HUES64 (cell line): ENCODE results near the gene AOC2.
"Not testable (repeated sequence)": the region's sequence is repeated elsewhere in the genome, so short reads cannot be mapped to it uniquely, and the experiment has no call there.

Experiments used
- H3K27ac ChIP-seq: 2 replicates; pipeline ENCODE4 v1.7.0; 2013; ENCODE audit warnings: low read depth, low read length, inconsistent platforms
- H3K27me3 ChIP-seq: 2 replicates; pipeline ENCODE4 v1.6.1; 2013; ENCODE audit warnings: mild to moderate bottlenecking, low read length; ENCODE audit not compliant: insufficient read depth
- H3K36me3 ChIP-seq: 2 replicates; pipeline ENCODE4 v1.6.1; 2013; ENCODE audit warnings: mild to moderate bottlenecking, low read length; ENCODE audit not compliant: insufficient read depth
- H3K4me1 ChIP-seq: 2 replicates; pipeline ENCODE4 v1.6.1; 2013; ENCODE audit warnings: mild to moderate bottlenecking, low read length, moderate library complexity; ENCODE audit not compliant: insufficient read depth
- H3K4me3 ChIP-seq: 2 replicates; pipeline ENCODE4 v1.5.1; 2013; ENCODE audit warnings: mild to moderate bottlenecking, low read length, moderate library complexity
- H3K9ac ChIP-seq: 2 replicates; pipeline ENCODE4 v1.6.1; 2013; ENCODE audit warnings: mild to moderate bottlenecking, low read depth, low read length
- H3K9me3 ChIP-seq: 2 replicates; pipeline ENCODE4 v1.6.1; 2013; ENCODE audit warnings: low read depth, low read length; ENCODE audit not compliant: insufficient read depth
- WGBS: fragments of 150-250, 120-280 bp; methylation state at CpG from one replicate; pipeline ENCODE4 v1.1.7; 2013; ENCODE audit warnings: missing lambda C conversion rate; 5-methylcytosine and 5-hydroxymethylcytosine counted together

Gene AOC2

GRCh38 chr17:42856516-42856915, 12.1 kb downstream of the AOC2 start:
- not testable (repeated sequence) for H3K4me3 ChIP-seq, H3K4me1 ChIP-seq, H3K27me3 ChIP-seq, H3K27ac ChIP-seq, H3K9ac ChIP-seq, H3K9me3 ChIP-seq, H3K36me3 ChIP-seq
- 92% methylated on average over 6 of the region's 8 CpGs for WGBS

DNA sequence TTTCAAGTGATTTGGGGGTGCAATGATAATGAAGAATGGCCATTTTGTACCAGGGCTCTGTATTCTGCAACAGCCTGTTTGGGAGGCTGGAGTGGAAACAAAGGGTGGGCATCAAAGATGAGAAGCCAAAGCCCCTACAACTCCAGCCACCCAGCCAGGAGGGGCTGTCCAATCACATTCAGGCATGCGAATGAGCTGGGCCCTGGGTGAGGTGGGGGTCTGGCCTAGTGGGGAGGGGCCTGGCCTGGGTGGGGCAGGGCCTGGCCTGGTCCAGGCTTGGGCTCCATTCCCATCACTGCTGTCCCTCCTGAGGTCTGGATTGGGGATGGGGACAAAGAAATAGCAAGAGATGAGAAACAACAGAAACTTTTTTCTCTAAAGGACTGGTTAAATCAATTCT, 13.0 kb downstream of the AOC2 start:
- H3K36me3 ChIP-seq, result no peaks in the 10 kb centered on the region
- WGBS, result 100% methylated on average over 1 of the region's 1 CpG
- no peak overlapping the region for H3K27ac ChIP-seq
- H3K9me3 ChIP-seq, result no peaks in the 10 kb centered on the region
- H3K4me1 ChIP-seq, result no peaks in the 10 kb centered on the region
- H3K4me3 ChIP-seq, result no peak overlapping the region
- no peaks in the 10 kb centered on the region for H3K27me3 ChIP-seq
- no peak overlapping the region for H3K9ac ChIP-seq

- Histone ChIP-seq H3K4me3 (no peak overlapping the region), H3K36me3 (no peaks in the 10 kb centered on the region), H3K27ac (no peak overlapping the region), H3K9ac (no peak overlapping the region), H3K9me3 (peaks cover 5% of the 10 kb centered on the region; the same call in 1 of the 2 replicates), H3K4me1 (no peaks in the 10 kb centered on the region), H3K27me3 (no peaks in the 10 kb centered on the region)
- 78% methylated on average over 7 of the region's 7 CpGs for WGBS
Measured at GRCh38 chr17:42865638-42866094, 21.3 kb downstream of the AOC2 start.

- H3K9ac ChIP-seq, result no peak overlapping the region
- WGBS, result 91% methylated on average over 4 of the region's 4 CpGs
Measured at GRCh38 chr17:42866216-42866615, 21.8 kb downstream of the AOC2 start.

GRCh38 chr17:42866631-42867575, 22.5 kb downstream of the AOC2 start:
- Histone ChIP-seq H3K4me1 (no peaks in the 10 kb centered on the region), H3K27ac (no peak overlapping the region), H3K4me3 (no peak overlapping the region), H3K9ac (no peak overlapping the region), H3K36me3 (no peaks in the 10 kb centered on the region), H3K9me3 (peaks cover 9% of the 10 kb centered on the region; the same call in 1 of the 2 replicates), H3K27me3 (no peaks in the 10 kb centered on the region)
- 90% methylated on average over 8 of the region's 12 CpGs for whole genome bisulfite sequencing

More at GRCh38 chr17:42866216-42866615, 21.8 kb downstream of the AOC2 start:
- Histone ChIP-seq H3K4me3 (no peak overlapping the region), H3K4me1 (no peaks in the 10 kb centered on the region), H3K36me3 (no peaks in the 10 kb centered on the region), H3K27ac (no peak overlapping the region), H3K27me3 (no peaks in the 10 kb centered on the region), H3K9me3 (peaks cover 7% of the 10 kb centered on the region; the same call in 1 of the 2 replicates)

DNA sequence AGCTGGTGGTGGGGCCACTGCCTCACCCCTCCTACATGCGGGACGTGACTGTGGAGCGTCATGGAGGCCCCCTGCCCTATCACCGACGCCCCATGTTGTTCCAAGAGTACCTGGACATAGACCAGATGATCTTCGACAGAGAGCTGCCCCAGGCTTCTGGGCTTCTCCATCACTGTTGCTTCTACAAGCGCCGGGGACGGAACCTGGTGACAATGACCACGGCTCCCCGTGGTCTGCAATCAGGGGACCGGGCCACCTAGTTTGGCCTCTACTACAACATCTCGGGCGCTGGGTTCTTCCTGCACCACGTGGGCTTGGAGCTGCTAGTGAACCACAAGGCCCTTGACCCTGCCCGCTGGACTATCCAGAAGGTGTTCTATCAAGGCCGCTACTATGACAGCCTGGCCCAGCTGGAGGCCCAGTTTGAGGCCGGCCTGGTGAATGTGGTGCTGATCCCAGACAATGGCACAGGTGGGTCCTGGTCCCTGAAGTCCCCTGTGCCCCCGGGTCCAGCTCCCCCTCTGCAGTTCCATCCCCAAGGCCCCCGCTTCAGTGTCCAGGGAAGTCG, 23.4 kb downstream of the AOC2 start:
- not testable (repeated sequence) for H3K9ac ChIP-seq, H3K36me3 ChIP-seq, H3K9me3 ChIP-seq, H3K27me3 ChIP-seq, H3K27ac ChIP-seq, H3K4me3 ChIP-seq, H3K4me1 ChIP-seq
- 97% methylated on average over 21 of the region's 21 CpGs for WGBS

DNA sequence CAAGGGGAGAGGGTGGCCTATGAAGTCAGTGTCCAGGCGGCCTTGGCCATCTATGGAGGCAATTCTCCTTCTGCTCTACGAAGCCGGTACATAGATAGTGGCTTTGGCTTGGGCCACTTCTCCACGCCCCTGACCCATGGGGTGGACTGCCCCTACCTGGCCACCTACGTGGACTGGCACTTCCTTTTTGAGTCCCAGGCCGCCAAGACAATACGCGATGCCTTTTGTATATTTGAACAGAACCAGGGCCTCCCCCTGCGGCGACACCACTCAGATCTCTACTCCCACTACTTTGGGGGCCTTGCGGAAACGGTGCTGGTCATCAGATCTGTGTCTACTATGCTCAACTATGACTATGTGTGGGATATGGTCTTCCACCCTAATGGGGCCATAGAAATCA, 24.0 kb downstream of the AOC2 start:
- no peaks in the 10 kb centered on the region for H3K4me1 ChIP-seq

GRCh38 chr17:42871647-42872046, 27.3 kb downstream of the AOC2 start:
- Histone ChIP-seq H3K4me3 (no peak overlapping the region), H3K36me3 (no peaks in the 10 kb centered on the region), H3K27me3 (no peaks in the 10 kb centered on the region), H3K9ac (no peak overlapping the region), H3K9me3 (peaks cover 9% of the 10 kb centered on the region; the same call in 1 of the 2 replicates), H3K27ac (no peak overlapping the region), H3K4me1 (no peaks in the 10 kb centered on the region)
- WGBS, result 97% methylated on average over 4 of the region's 4 CpGs

More for the DNA sequence above, 24.0 kb downstream of the AOC2 start:
- Histone ChIP-seq H3K27me3 (no peaks in the 10 kb centered on the region), H3K27ac (no peak overlapping the region), H3K9ac (no peak overlapping the region), H3K9me3 (peaks cover 9% of the 10 kb centered on the region; the same call in 1 of the 2 replicates), H3K36me3 (no peaks in the 10 kb centered on the region), H3K4me3 (no peak overlapping the region)
- WGBS, result 94% methylated on average over 12 of the region's 12 CpGs

DNA sequence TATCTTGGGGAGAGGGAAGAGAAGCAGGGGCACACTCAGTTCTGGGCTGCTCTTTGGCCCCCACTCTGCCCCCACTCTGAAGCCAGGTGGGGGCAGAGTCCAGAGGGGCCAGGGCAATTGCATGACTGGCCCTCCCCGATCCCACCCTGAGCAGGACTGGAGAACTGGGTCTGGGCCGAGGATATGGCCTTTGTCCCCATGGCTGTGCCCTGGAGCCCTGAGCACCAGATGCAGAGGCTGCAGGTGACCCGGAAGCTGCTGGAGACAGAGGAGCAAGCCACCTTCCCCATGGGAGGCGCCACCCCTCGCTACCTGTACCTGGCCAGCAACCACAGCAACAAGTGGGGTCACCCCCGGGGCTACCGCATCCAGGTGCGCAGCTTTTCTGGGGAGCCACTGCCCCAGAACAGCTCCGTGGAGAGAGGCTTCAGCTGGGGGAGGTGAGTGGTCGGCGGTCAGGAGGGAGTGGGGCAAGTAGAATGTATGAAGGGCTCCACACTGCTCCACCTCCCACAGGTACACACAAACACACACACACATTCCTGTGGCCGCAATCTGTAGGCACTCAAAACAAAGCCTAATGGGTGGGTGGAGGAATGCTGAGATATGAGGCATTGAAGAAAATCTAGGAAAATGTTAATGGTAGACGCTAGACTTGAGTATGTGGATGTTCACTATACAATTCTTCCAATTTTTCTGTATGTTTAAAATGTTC, 28.0 kb downstream of the AOC2 start:
- peaks cover 9% of the 10 kb centered on the region; the same call in 1 of the 2 replicates for H3K9me3 ChIP-seq
- 96% methylated on average over 10 of the region's 13 CpGs for WGBS
- no peak overlapping the region for H3K4me3 ChIP-seq
- H3K27ac ChIP-seq, result no peak overlapping the region
- H3K9ac ChIP-seq, result no peak overlapping the region
- no peaks in the 10 kb centered on the region for H3K36me3 ChIP-seq
- H3K4me1 ChIP-seq, result no peaks in the 10 kb centered on the region
- peaks cover 3% of the 10 kb centered on the region for H3K27me3 ChIP-seq

DNA sequence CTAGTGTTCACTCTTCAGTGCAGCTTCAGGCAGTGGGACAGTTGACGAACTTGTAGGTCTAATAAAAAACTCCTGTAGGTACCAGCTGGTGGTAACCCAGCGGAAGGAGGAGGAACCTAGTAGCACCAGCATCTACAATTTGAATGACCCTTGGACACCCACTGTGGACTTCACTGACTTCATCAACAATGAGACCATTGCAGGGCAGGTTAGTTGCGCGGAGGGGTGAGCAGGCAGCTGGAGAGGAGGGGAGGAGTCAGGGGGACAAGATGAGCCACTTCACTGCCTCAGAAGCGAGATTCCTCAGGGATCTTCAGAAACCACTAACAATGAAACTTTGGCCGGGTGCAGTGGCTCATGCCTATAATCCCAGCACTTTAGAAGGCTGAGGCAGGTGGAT, 28.9 kb downstream of the AOC2 start:
- peaks cover 2% of the 10 kb centered on the region; the same call in 1 of the 2 replicates for H3K4me1 ChIP-seq
- no peak overlapping the region for H3K4me3 ChIP-seq
- no peak overlapping the region for H3K9ac ChIP-seq
- 80% methylated on average over 6 of the region's 6 CpGs for WGBS
- H3K27ac ChIP-seq, result no peak overlapping the region
- peaks cover 9% of the 10 kb centered on the region for H3K27me3 ChIP-seq
- peaks cover 9% of the 10 kb centered on the region; the same call in 1 of the 2 replicates for H3K9me3 ChIP-seq
- H3K36me3 ChIP-seq, result no peaks in the 10 kb centered on the region
